ENCODE data around the gene YIPF2. TPM values are rescaled to one million over a fixed set of nuclear protein-coding genes. Genes with fewer than 3 reads are reported as not detected.
"Not testable (repeated sequence)": the region's sequence is repeated elsewhere in the genome, so short reads cannot be mapped to it uniquely, and the experiment has no call there.

YIPF2 gene
- total RNA-seq, 1 donor from 2014 or later: 13.7 TPM

DNA sequence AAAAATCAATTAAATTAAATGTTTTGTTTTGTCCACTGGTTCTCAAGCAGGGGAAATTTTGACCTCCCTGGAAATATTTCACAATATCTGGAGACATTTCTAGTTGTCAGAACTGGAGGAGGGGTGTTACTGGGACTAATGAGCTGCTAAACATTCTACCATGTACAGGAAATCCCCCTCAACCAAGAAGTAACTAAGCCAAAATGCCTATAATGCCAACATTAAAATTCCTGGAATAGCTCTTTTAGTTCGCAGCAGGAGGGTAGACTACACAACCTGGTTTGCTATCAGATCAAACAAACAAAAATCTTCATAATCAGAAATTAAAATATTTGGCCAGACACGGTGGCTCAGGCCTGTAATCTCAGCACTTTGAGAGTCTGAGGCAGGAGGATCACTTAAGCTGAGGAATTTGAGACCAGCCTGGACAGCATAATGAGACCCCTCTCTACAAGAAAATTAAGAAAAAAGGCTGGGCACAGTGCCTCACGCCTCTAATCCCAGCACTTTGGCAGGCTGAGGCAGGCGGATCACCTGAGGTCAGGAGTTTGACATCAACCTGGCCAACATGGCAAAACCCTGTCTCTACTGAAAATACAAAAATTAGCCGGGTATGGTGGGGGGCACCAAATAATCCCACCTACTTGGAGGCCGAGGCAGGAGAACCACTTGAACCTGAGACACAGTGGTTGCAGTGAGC lies 18.7 kb upstream of the YIPF2 start:
- no peak for ATAC-seq (ENCODE audit: poor library complexity)
- no peak for DNase-seq
- intact Hi-C loops (cut with DNase I): no loop called here

DNA sequence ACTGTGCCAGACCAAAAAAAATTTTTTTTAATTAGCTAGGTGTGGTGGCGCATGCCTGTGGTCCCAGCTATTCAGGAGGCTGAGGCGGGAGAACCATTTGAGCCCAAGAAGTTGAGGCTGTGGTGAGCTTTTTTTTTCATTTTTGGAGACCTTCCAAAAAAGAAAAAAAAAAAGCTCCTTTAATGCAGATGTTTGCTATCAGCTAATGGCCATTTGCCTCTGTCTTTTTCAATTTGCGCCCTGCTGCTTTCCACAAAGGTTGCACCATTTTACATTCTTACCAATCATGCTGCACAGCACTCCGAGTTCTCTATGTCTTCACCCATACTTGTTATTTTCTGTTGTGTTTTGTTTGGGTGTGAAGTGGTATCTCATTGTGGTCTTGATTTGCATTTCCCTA lies 16.8 kb upstream of the YIPF2 start:
- intact Hi-C loops (cut with DNase I): no loop called here

DNA sequence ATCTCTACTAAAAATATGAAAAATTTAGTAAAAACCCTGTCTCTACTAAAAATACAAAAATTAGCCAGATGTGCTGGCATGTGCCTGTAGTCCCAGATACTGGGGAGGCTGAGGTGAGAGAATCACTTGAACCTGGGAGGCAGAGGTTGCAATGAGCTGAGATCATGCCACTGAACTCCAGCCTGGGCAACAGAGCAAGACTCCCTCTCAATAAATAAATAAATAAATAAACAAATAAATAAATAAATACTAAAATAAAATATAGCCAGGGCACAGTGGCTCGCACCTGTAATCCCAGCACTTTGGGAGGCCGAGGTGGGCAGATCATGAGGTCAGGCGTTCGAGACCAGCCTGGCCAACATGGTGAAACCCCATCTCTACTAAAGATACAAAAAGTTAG lies 15.0 kb upstream of the YIPF2 start:
- ATAC-seq (ENCODE audit: poor library complexity); intact Hi-C loops (cut with DNase I); DNase-seq: not testable (repeated sequence)

More for the DNA sequence above, 16.8 kb upstream of the YIPF2 start:
- no peak for DNase-seq
- ATAC-seq (ENCODE audit: poor library complexity): no peak

DNA sequence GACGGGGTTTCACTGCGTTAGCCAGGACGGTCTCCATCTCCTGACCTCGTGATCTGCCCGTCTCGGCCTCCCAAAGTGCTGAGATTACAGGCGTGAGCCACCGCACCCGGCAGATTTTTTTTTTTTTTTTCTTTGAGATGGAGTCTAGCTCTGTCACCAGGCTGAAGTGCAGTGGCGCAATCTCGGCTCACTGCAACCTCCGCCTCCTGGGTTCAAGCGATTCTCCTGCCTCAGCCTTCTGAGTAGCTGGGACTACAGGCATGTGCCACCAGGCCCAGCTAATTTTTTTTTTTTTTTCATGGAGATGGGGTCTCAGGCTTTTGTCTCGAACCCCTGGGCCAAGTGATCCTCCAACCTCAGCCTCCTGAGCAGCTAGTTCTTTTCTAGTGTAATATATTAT lies 13.2 kb upstream of the YIPF2 start:
- DNase-seq; ATAC-seq (ENCODE audit: poor library complexity); intact Hi-C loops (cut with DNase I): not testable (repeated sequence)

DNA sequence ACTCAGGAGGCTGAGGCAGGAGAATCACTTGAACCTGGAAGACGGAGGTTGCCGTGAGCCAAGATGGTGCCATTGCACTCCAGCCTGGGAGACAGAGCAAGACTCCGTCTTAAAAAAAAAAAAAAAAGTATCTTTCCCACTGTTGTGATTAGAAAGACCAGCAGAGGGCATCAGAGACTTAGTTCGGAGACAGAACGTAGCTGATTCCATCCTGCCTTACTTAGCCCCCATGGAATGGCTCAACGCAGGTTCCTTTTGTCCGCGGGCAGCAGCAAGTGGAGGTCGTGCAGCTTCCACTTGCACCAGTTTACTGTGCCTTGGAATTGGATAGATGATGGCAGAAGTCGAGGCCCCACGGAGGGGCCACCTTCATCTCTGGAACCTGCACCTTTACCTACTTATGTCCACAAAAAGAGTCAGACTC lies 8.2 kb upstream of the YIPF2 start:
- intact Hi-C loops (cut with DNase I): no loop called here
- ATAC-seq (ENCODE audit: poor library complexity): peak; percentile 83
- no peak for DNase-seq

DNA sequence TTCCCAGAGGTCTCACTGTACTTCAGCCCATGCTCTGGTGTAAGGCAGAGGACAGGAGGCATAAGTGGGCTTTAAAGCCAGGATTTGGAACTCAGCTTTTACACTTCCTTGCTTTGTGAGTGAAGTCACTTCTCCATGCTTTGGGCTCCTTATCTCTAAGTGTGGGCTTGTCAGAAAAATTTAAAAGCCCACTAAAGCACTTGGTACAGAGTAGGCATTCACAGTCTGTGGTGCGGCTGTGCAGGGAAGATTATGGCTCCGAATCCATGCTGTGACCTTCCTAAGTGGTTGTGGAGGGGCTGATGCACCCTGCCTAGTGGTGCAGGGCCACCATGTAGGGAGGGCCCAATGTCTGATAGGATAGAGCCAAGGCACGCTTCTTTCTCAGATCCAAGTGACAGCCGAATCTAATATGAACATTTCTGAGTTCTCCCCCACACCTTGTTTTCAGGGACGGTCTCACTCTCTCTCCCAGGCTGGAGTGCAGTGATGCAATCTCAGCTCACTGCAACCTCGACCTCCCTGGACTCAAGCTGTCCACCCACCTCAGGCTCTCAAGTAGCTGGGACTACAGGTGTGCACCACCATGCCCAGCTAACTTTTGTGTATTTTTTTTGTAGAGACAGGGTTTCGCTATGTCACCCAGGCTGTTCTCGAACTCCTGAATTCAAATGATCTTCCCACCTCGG lies 7.1 kb upstream of the YIPF2 start:
- no peak for DNase-seq
- ATAC-seq (ENCODE audit: poor library complexity): no peak
- intact Hi-C loops (cut with DNase I): no loop called here

DNA sequence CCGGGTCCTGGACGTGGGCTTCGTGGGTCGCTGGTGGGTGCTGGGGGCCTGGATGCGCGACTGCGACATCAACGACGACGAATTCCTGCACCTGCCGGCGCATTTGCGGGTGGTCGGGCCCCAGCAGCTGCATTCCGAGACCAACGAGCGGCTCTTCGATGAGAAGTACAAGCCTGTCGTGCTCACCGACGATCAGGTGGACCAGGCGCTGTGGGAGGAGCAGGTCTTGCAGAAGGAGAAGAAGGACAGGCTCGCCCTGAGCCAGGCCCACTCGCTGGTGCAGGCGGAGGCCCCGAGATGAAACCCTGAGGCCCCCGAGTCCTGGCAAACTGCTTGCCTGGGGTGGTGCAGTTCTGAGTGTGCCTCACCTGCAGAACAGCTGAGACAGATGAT lies 959 bp upstream of the YIPF2 start:
- intact Hi-C loops (cut with DNase I): no loop called here
- no peak for ATAC-seq (ENCODE audit: poor library complexity)
- DNase-seq: no peak

DNA sequence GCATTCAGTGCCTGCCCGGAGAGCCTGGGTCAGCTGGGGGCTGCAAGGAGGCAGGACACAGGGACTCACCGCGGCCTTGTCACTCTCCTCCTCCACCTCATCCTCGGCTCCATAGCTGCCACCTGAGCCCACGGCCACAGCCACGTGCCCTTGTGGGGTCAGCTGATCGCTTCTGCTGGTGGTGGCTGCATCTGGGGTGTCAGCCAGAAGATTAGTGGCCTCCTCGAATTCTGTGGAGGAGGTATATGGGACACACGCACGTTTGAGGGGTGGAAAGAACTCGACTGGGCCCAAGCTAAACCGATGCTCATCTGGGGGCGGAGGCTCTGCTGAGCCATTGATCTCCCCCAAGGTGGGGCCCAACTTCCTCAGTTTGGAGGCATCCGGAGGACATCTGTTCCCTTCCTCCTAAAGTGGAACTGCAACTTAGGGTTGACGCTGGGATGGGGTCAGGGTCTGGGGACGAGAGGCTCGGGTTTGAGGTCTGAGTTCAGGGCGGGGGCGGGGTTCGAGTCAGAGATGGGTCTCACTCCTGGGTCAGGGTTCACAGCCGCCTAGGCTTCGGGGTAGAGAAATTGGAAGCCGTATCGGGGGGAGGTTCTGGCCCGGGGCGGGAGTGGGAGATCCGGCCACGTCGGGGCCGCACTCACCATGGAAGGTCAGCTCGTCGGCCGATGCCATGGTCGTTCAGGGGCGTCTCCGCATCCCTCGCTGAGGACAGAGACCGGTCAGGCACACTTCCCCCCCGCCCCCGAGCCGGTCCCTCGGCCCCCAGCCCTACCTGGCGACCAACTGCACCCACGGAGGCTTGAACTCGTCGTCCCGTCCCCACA lies 493 bp downstream of the YIPF2 start:
- ATAC-seq (ENCODE audit: poor library complexity): peak; percentile 3
- intact Hi-C loops (cut with DNase I): no loop called here
- no peak for DNase-seq

DNA sequence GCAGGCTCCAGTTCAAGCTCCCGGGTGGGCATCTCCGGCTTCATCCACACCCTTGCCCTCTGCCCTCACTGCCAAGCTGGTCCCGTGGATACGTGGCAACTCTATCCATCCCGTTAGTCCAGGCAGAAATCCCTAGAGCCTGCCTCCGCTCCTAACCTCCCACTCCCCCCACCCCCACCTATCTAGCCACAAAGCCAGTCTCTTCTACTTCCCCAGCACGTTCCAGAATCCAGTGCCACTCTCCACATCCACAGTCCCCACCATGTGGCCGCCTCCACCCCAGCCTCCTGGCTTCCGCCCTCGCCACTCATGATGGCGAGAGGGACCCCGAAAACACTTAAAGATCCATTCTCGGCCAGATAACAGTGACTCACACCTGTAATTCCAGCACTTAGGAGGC lies 3.8 kb downstream of the YIPF2 start:
- ATAC-seq (ENCODE audit: poor library complexity): no peak
- intact Hi-C loops (cut with DNase I): no loop called here

DNA sequence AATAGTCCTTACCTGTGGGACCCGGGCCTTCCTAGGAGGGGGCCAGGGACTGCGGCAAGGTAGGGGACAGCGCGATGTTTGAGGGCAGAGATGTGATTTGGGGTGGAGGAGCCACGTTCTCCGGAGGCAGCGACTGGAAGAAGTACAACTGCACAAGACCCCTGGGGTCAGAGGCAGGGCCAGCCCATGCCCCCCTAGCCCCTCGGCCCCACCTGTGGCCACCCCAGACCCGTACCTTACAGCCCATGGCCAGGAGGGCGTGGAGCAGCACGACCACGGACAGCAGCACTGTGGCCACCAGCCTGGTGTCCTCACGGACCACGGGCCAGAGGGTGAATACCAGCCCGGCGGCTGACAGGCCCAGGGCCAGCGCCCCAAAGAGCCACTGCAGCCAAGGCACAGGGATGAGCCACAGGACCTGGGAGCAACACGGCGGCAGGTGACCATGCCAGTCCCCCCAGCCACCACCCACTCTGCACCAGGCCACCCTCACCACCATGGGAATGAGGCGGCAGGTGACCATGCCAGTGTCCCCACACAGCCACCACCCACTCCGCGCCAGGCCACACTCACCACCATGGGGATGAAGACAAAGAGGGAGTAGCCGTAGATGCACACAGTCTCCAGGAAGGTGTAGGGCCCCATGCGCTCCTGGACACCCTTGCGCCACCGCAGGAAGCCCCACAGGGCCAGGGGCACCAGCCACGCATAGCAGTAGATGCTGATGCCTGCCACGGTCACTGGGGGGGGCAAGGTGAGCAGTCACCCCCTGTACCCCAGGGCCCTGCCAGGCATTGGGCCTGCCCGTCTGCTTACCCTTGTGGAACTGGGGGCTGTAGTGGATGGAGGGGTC lies 5.0 kb downstream of the YIPF2 start:
- intact Hi-C loops (cut with DNase I): no loop called here
- ATAC-seq (ENCODE audit: poor library complexity) (no peak), DNase-seq (peak; percentile 24)

More for the DNA sequence above, 3.8 kb downstream of the YIPF2 start:
- no peak for DNase-seq

DNA sequence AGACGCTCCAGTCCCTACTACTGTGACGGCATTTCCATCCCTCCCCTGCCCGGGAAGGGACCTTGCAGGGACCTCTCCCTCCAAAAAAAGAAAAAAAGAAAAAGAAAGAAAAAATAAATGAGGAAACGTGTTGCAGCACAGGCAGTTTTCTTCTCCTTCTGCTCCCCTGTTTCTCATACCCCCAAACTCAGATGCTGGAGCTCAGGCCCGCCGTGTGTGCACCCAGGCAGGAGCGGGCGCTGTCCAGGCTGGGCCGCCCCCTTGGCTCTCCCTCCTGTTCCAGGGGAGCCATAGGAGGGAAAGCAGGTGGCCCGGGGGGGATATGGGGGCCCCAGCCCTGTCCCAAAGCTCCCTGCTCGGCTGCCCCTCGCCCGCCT lies 5.8 kb downstream of the YIPF2 start:
- intact Hi-C loops (cut with DNase I): no loop called here
- DNase-seq (peak; percentile 21), ATAC-seq (ENCODE audit: poor library complexity) (no peak)

DNA sequence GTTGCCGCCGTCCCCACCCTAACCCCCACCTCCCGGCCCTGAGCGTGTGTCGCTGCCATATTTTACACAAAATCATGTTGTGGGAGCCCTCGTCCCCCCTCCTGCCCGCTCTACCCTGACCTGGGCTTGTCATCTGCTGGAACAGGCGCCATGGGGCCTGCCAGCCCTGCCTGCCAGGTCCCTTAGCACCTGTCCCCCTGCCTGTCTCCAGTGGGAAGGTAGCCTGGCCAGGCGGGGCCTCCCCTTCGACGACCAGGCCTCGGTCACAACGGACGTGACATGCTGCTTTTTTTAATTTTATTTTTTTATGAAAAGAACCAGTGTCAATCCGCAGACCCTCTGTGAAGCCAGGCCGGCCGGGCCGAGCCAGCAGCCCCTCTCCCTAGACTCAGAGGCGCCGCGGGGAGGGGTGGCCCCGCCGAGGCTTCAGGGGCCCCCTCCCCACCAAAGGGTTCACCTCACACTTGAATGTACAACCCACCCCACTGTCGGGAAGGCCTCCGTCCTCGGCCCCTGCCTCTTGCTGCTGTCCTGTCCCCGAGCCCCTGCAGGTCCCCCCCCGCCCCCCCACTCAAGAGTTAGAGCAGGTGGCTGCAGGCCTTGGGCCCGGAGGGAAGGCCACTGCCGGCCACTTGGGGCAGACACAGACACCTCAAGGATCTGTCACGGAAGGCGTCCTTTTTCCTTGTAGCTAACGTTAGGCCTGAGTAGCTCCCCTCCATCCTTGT lies 6.4 kb downstream of the YIPF2 start:
- peak; percentile 32 for DNase-seq
- no peak for ATAC-seq (ENCODE audit: poor library complexity)
- intact Hi-C loops (cut with DNase I): no loop called here

DNA sequence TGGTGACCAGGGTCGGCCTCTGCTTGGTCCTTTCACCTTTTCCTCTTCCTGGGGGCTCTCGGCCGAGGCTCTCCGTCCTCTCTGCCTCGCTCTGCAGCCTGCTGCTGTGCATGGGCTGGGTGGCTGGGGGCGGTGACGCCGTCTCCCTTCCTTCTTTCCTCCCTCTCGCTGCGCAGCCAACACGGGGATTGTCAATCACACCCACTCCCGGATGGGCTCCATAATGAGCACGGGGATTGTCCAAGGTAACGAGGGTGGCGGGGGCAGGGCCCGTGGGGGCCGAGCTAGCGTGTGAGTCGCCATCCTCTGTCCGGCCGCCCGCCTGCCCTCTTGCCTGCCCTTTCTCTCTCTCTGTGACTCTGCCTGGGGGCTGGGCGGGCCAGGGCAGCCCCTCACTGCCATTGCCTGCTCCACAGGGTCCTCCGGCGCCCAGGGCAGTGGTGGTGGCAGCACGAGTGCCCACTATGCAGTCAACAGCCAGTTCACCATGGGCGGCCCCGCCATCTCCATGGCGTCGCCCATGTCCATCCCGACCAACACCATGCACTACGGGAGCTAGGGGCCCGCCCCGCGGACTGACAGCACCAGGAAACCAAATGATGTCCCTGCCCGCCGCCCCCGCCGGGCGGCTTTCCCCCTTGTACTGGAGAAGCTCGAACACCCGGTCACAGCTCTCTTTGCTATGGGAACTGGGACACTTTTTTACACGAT lies 7.1 kb downstream of the YIPF2 start:
- ATAC-seq (ENCODE audit: poor library complexity) (peak; percentile 5), DNase-seq (no peak)
- intact Hi-C loops (cut with DNase I): no loop called here

DNA sequence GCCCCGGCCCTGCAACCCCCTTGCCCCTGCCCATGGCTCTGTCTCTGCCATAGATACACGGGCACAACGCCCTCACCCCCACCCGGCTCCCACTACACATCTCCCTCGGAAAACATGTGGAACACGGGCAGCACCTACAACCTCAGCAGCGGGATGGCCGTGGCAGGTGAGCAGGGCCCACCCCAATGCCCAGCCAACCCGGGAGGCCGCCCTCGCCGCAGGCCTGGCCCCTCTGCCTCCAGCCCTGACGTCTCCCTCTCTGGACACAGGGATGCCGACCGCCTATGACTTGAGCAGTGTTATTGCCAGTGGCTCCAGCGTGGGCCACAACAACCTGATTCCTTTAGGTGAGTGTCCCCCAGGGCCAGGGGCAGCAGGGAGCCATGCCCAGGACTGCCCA lies 7.7 kb downstream of the YIPF2 start:
- DNase-seq (no peak), ATAC-seq (ENCODE audit: poor library complexity) (no peak)
- intact Hi-C loops (cut with DNase I): no loop called here

DNA sequence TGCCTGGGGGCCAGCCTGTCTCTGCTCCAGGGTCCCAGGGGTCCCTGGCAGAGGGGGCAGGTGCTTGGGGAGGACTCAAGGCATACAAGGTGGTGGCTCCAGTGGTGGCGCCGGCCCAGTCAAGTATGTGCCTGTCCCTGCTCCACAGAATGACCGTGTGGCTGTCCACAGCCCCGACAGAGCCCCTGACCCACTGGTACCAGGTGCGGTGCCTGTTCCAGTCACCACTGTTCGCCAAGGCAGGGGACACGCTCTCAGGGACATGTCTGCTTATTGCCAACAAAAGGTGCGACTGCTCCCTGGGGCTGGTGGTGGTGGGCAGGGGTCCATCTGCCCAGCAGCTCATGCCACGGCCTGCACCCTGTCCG lies 8.2 kb downstream of the YIPF2 start:
- intact Hi-C loops (cut with DNase I): no loop called here
- ATAC-seq (ENCODE audit: poor library complexity) (no peak), DNase-seq (no peak)

DNA sequence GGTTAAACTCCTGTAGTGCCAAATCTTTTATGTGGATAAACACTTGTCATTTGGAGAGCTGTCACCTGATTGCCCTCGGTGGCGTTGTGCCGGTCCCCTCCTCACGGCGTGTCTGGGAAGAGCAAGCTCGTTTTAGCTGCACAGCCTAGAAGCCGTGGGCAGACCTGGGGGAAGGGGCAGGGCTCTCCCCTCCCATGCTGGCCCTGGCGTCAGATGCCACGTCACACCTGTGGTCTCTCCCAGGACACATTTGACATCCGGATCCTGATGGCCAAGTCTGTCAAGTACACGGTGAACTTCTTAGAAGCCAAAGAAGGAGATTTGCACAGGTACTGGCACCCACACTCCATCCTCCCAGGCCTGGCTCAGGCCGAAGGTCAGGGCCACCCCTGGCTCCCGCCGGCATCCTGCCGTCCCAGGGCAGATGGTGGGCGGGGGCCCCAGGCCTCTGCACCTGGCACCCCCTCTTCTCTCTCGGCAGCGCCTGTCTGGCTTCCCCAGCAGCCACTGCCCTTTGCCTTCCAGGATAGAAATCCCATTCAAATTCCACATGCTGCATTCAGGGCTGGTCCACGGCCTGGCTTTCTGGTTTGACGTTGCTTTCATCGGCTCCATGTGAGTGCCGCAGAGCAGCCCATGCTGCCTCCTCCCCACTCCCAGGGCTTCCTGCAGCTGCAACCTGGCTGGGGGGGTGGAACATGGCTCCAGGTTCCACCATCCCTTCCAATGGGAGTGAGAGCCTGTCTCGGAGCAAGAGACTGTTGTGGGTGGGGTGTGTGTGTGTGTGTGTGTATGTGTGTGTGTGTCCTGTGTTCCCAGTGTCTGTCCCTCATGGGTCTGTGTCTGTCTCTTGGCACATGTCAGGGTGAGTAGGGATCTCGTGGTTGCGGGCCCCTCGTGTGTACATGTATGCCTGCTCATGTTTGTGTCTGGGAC lies 8.8 kb downstream of the YIPF2 start:
- ATAC-seq (ENCODE audit: poor library complexity): peak; percentile 18
- intact Hi-C loops (cut with DNase I): no loop called here

DNA sequence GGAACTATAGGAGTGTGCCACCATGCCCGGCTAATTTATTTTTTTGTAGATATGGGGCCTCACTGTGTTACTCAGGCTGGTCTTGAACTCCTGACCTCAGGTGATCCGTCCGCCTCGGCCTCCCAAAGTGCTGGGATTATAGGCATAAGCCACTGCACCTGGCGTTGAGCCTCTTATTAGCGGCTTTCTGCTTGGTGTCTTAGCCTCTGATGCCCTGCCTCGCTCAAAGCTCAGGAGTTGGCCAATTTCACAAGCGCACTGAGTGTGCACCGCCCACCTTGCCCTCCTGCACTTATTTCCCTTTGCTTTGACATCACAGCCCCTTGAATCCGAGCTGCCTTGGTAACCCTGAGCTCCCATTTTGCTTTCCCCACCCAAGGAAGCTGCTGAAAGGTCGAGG lies 10.1 kb downstream of the YIPF2 start:
- no peak for ATAC-seq (ENCODE audit: poor library complexity)
- intact Hi-C loops (cut with DNase I): no loop called here
- DNase-seq: peak; percentile 22

More for the DNA sequence above, 8.8 kb downstream of the YIPF2 start:
- DNase-seq: no peak
